Psoas muscle (tissue), 8 donors: Measurements from ENCODE around the gene MOAP1. TPM values are rescaled to one million over a fixed set of nuclear protein-coding genes. Genes with fewer than 3 reads are reported as not detected.

Experiments
- ATAC-seq, 4 donors: fragments of 200-7000 bp; cut with Tn5 transposase; one replicate each; pipeline ENCODE4 v1.9.1; 2020; ENCODE audit warnings: moderate library complexity in 3 of 4, mild to moderate bottlenecking in 2 of 4
- DNase-seq, 2 donors: peaks; one replicate each; pipeline ENCODE4 v3.0.0-alpha.2; 2020
- H3K27ac ChIP-seq: fragments of 200-600 bp; one replicate; pipeline ENCODE4 v1.8.0; 2022
- H3K27me3 ChIP-seq, 3 donors: fragments of 200-600 bp in 1 of 3; one replicate each; pipeline versions ENCODE4 v1.6.1 to v1.8.0; 2013 to 2022; ENCODE audit warnings: low read length in 2 of 3, mild to moderate bottlenecking in 2 of 3, moderate library complexity in 1 of 3; ENCODE audit not compliant: insufficient read depth in 3 of 3
- H3K36me3 ChIP-seq, 2 donors: fragments of 200-600 bp in 1 of 2; one replicate each; pipeline versions ENCODE4 v1.6.1 to v1.8.0; 2013 to 2022; ENCODE audit warnings: low read depth in 1 of 2, mild to moderate bottlenecking in 1 of 2, moderate library complexity in 1 of 2; ENCODE audit not compliant: insufficient read depth in 1 of 2
- H3K4me1 ChIP-seq: fragments of 200-600 bp; one replicate; pipeline ENCODE4 v1.8.0; 2022
- H3K4me3 ChIP-seq: fragments of 200-600 bp; one replicate; pipeline ENCODE4 v1.8.0; 2022; ENCODE audit warnings: mild to moderate bottlenecking
- H3K9me3 ChIP-seq: fragments of 200-600 bp; one replicate; pipeline ENCODE4 v1.8.0; 2022
- WGBS, 3 donors: extraction: QIAGEN DNeasy Blood & Tissue Kit; methylation state at CpG; one replicate each; pipeline versions ENCODE4 v1.1.6 to v1.1.7; 2013; 5-methylcytosine and 5-hydroxymethylcytosine counted together
- intact Hi-C, 2 donors: fragments of 100-400 bp; cut with DNase I; formaldehyde crosslinking; loops; one replicate each; pipeline versions ENCODE4 v1.11.0 to v1.14.2; 2022
- polyA plus RNA-seq, 3 donors: library from polyadenylated mRNA; stranded (reverse); fragments of 200-250 nt; gene quantifications; one replicate each; pipeline ENCODE4 v1.2.3, GENCODE V29; 2013
- total RNA-seq, 4 donors: library from RNA; stranded (reverse); fragmentation: NEBNext Ultra II Directional in 2 of 4; extraction: Animal tissue kit (Norgen Biotek cat#: 25700) in 2 of 4; gene quantifications; one replicate each; pipeline versions ENCODE4 v1.2.1 to v1.2.4, GENCODE V29; 2021 to 2023
- TF ChIP-seq, protein P1 (sequence below): fragments of 200-600 bp; IDR thresholded peaks from one replicate; pipeline ENCODE4 v1.8.0; 2022; ENCODE audit warnings: antibody characterized with exemption
- donor health status: healthy with polysubstance abuse.
- donor health status: DM: no; HTN: no; CAD: no; lungs with moderate emphysema.
- donor health status: Bipolar disorder and iron deficiency.
- donor health status: healthy.
- donor health status: DM: yes; HTN: yes; CAD: no.
- donor health status: DM: no; HTN: no; CAD: no.
- donor health status: DM: no; HTN: no; CAD: no.
- donor health status: DM: yes; HTN: yes; CAD: no.

Gene MOAP1
- total and polyA plus RNA-seq, 7 donors: 20.5 to 53.6 (median 30.8) TPM

GRCh38 chr14:93136009-93136408, 48.7 kb downstream of the MOAP1 start:
- Histone ChIP-seq H3K27ac (no peak overlapping the region), H3K9me3 (no peaks in the 10 kb centered on the region), H3K27me3 (no peaks in the 10 kb centered on the region), H3K4me1 (no peaks in the 10 kb centered on the region), H3K36me3 (no peaks in the 10 kb centered on the region), H3K4me3 (no peak overlapping the region)
- ATAC-seq (no peak), DNase-seq (peak in 1 of 2 donors; percentile 48)
- intact Hi-C loops: loop anchor here in 1 of 2 donors (2.0 to 5.0 kb wide), 2 partner anchors 19 to 184 kb away; no protein-coding TSS in a partner anchor
- 63 to 64% (median 63%) methylated on average over 8 of the region's 8 CpGs for WGBS, 3 donors
- TF ChIP-seq, protein P1, sequence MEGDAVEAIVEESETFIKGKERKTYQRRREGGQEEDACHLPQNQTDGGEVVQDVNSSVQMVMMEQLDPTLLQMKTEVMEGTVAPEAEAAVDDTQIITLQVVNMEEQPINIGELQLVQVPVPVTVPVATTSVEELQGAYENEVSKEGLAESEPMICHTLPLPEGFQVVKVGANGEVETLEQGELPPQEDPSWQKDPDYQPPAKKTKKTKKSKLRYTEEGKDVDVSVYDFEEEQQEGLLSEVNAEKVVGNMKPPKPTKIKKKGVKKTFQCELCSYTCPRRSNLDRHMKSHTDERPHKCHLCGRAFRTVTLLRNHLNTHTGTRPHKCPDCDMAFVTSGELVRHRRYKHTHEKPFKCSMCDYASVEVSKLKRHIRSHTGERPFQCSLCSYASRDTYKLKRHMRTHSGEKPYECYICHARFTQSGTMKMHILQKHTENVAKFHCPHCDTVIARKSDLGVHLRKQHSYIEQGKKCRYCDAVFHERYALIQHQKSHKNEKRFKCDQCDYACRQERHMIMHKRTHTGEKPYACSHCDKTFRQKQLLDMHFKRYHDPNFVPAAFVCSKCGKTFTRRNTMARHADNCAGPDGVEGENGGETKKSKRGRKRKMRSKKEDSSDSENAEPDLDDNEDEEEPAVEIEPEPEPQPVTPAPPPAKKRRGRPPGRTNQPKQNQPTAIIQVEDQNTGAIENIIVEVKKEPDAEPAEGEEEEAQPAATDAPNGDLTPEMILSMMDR: no peak

- WGBS, 3 donors: 82 to 93% (median 86%) methylated on average over 5 of the region's 5 CpGs
- no peak for ATAC-seq
- H3K4me1 ChIP-seq: no peaks in the 10 kb centered on the region
- no peaks in the 10 kb centered on the region for H3K9me3 ChIP-seq
- TF ChIP-seq, protein P1: no peak
- H3K4me3 ChIP-seq: no peak overlapping the region
- DNase-seq: peak in 1 of 2 donors; percentile 8
- H3K27me3 ChIP-seq: no peaks in the 10 kb centered on the region
- intact Hi-C loops: loop anchor here (2.0 to 5.0 kb wide), 2 partner anchors 19 to 183 kb away; no protein-coding TSS in a partner anchor
- H3K27ac ChIP-seq: no peak overlapping the region
- H3K36me3 ChIP-seq: no peaks in the 10 kb centered on the region
These were observed 49.3 kb downstream of the MOAP1 start for GRCh38 chr14:93135399-93135798.

DNA sequence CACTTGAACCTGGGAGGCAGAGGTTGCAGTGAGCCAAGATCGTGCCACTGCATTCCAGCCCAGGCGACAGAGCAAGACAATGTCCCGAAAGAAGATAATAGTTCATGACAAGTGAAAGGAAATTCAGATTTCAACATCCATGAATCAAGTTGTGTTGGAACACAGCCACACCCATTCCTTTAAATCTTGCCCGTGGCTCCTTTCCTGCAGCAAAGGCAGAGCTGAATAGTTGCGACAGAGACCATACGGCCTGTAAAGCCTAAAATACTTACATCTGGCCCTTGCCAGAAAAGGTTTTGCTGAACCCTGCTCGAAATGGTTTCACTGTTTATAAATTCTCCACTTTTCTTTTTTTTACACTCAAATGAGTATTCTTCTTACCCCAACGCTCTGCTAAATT, 51.2 kb downstream of the MOAP1 start:
- no peaks in the 10 kb centered on the region for H3K4me1 ChIP-seq
- no peaks in the 10 kb centered on the region for H3K36me3 ChIP-seq
- H3K27ac ChIP-seq: no peak overlapping the region
- intact Hi-C loops: no loop called here
- TF ChIP-seq, protein P1: no peak
- no peaks in the 10 kb centered on the region for H3K9me3 ChIP-seq
- ATAC-seq (no peak), DNase-seq (no peak)
- no peaks in the 10 kb centered on the region for H3K27me3 ChIP-seq
- 62 to 74% (median 71%) methylated on average over 8 of the region's 8 CpGs for WGBS, 3 donors
- H3K4me3 ChIP-seq: no peak overlapping the region

DNA sequence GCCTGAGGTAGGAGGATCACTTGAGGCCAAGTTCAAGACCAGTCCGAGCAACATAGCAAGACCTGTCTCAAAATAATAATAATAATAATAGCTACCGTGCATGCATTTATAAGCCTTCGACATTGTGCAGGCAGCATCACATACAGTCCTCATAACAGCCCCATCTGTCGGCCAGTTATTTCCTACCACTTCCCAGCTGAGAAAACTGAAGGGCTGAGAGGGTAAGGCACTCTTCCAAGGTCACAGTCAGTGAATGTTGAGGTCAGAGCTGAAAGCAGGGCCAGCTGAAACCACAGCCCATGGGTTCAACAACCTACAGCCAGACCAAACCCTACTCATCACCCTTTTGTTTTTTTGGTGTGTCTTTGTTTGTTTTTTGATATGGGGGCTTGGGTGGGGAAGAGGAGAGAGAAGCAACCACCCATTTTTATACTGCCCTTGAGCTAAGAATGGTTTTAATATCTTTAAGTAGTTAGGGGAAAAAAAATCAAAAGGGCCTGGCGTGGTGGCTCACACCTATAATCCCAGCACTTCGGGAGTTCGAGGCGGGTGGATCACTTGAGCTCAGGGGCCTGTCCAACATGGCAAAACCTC, 52.1 kb downstream of the MOAP1 start:
- Histone ChIP-seq H3K4me3 (no peak overlapping the region), H3K9me3 (no peaks in the 10 kb centered on the region), H3K27me3 (no peaks in the 10 kb centered on the region), H3K4me1 (no peaks in the 10 kb centered on the region), H3K36me3 (no peaks in the 10 kb centered on the region), H3K27ac (no peak overlapping the region)
- intact Hi-C loops: no loop called here
- 68 to 71% (median 68%) methylated on average over 8 of the region's 8 CpGs for WGBS, 3 donors
- ATAC-seq (peak in 1 of 4 donors; percentile 59), DNase-seq (no peak)
- TF ChIP-seq, protein P1: peak; percentile 28

Other genes with a start within 250 kb of the MOAP1 start
- gene ITPK1, start 69.0 kb downstream of the MOAP1 start, total RNA-seq: 10 to 100 TPM; 33.7 to 51.0 (median 45.6) TPM
- gene ITPK1, start 69.0 kb downstream of the MOAP1 start, polyA plus RNA-seq: 10 to 100 TPM; 30.0 to 61.1 (median 32.5) TPM
- 10 to 100 TPM; 19.7 to 30.1 (median 24.4) TPM for gene LYSET, start 420 bp upstream of the MOAP1 start, total RNA-seq
- gene LYSET, start 420 bp upstream of the MOAP1 start, polyA plus RNA-seq: 10 to 100 TPM; 29.1 to 50.1 (median 37.0) TPM
- 10 to 100 TPM in 1 of 4 donors, 1 to 10 TPM in 3; 7.4 to 10.3 (median 7.6) TPM for gene GON7, start 22.2 kb upstream of the MOAP1 start, total RNA-seq
- gene GON7, start 22.2 kb upstream of the MOAP1 start, polyA plus RNA-seq: 10 to 100 TPM; 15.5 to 49.3 (median 23.3) TPM
- gene UBR7, start 22.4 kb upstream of the MOAP1 start, total RNA-seq: 10 to 100 TPM; 11.5 to 22.0 (median 14.5) TPM
- 10 to 100 TPM; 16.6 to 32.6 (median 20.2) TPM for gene UBR7, start 22.4 kb upstream of the MOAP1 start, polyA plus RNA-seq
- 10 to 100 TPM; 18.9 to 24.9 (median 22.6) TPM for gene BTBD7, start 148.1 kb upstream of the MOAP1 start, total RNA-seq
- 10 to 100 TPM in 1 of 3 donors, 1 to 10 TPM in 2; 6.0 to 13.3 (median 6.9) TPM for gene BTBD7, start 148.1 kb upstream of the MOAP1 start, polyA plus RNA-seq
- under 1 TPM in 1 of 4 donors, not detected in 3; 0.54 TPM for gene COX8C, start 162.3 kb upstream of the MOAP1 start, total RNA-seq
- gene COX8C, start 162.3 kb upstream of the MOAP1 start, polyA plus RNA-seq: under 1 TPM in 1 of 3 donors, not detected in 2; 0.35 TPM
- under 1 TPM; 0.17 to 0.88 (median 0.53) TPM for gene UNC79, start 246.0 kb upstream of the MOAP1 start, total RNA-seq
- under 1 TPM; 0.03 to 0.56 (median 0.05) TPM for gene UNC79, start 246.0 kb upstream of the MOAP1 start, polyA plus RNA-seq